NCI-H446 (cell line): ENCODE results near the gene VPS52.

ENCODE experiments used
- DNase-seq, 2 experiments: peaks; one replicate each; lab custom pipeline; 2025; lab: John Stamatoyannopoulos, UW

The VPS52 gene

GRCh38 chr6:33209856-33210255 is 61.8 kb downstream of the VPS52 start:
- DNase-seq, result no peak

- DNase-seq, result peak; percentile 73 to 81
Observed at GRCh38 chr6:33208091-33208967, 63.3 kb downstream of the VPS52 start, which contains the start of gene RING1. Gene RING1, plus strand, starts transcription at chr6:33208500. Its CDS starts 323 bp downstream, at chr6:33208823.

- peak in 1 of 2 experiments; percentile 15 for DNase-seq
Observed at GRCh38 chr6:33207552-33208090, 64.1 kb downstream of the VPS52 start.

GRCh38 chr6:33206864-33207551 is 64.7 kb downstream of the VPS52 start:
- DNase-seq, result no peak

GRCh38 chr6:33206027-33206863 is 65.4 kb downstream of the VPS52 start:
- no peak for DNase-seq

- no peak for DNase-seq
Observed at GRCh38 chr6:33205191-33206026, 66.3 kb downstream of the VPS52 start.

- peak; percentile 48 to 75 for DNase-seq
Observed at GRCh38 chr6:33204415-33205190, 67.1 kb downstream of the VPS52 start, which contains the start of gene HSD17B8. Gene HSD17B8, plus strand, starts transcription at chr6:33204655. Its CDS starts 14 bp downstream, at chr6:33204669.

GRCh38 chr6:33204165-33204414 is 67.6 kb downstream of the VPS52 start:
- no peak for DNase-seq

GRCh38 chr6:33203443-33204164 is 68.1 kb downstream of the VPS52 start:
- DNase-seq, result no peak

- no peak for DNase-seq
Observed at GRCh38 chr6:33202799-33203198, 68.9 kb downstream of the VPS52 start.

GRCh38 chr6:33201935-33202334 is 69.7 kb downstream of the VPS52 start:
- no peak for DNase-seq

- DNase-seq, result no peak
Observed at GRCh38 chr6:33201147-33201545, 70.5 kb downstream of the VPS52 start.
